ENCODE results near the gene RPL18A. TPM values are rescaled to one million over a fixed set of nuclear protein-coding genes. Genes with fewer than 3 reads are reported as not detected.

Gene RPL18A
- total RNA-seq, 1 experiment from 2014 or later, result 1,852 TPM

DNA sequence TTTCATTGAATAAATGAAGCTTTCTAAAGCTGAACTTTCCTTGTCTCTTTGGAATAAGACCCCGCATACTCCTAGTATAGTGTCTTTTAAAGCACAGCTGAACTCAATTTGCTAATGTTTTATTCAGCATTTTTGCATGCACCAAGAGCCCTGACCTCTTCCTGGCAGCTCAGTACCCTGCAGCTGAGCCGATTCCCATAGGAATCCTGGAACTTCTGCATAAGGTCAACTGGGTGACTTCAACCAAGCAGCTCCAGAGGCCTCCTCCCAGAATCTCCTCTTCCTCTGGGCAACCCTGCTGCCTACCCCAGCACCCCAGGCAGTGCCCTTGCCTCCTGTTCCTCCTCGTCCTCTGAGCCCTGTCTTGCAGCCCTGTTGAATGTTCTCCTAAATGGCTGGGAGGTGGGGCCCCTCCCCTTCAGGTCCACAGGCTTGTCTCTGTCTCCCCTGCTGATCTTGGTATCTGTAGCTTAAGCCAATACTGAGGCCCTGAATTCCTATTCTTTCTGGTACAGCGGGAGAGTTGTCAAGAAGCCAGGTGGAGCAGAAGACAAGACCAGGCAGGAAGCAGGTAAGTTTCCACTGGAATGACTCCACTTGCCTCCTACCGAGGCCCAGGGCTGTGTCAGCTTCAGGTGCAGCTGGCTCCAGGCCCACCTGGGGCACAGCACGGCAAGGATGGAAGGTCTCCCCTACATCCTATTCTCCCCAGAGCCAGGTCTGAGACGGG is 49.5 kb downstream of the RPL18A start:
- no peaks in the 10 kb centered on the region for H3K27me3 ChIP-seq (replicated peaks; ENCODE audit: insufficient read depth, low read depth, low read length, poor library complexity)
- no peak overlapping the region for H3K4me3 ChIP-seq (ENCODE audit: low read depth, low read length, poor library complexity, severe bottlenecking)
- no peak overlapping the region for H3K27ac ChIP-seq (ENCODE audit: low read depth, low read length, poor library complexity, severe bottlenecking)
- no peaks in the 10 kb centered on the region for H3K36me3 ChIP-seq (ENCODE audit: insufficient read depth, low read length, poor library complexity, severe bottlenecking)
- no peaks in the 10 kb centered on the region for H3K9me3 ChIP-seq (ENCODE audit: low read depth, low read length, poor library complexity, severe bottlenecking)
- DNase-seq (ENCODE audit: low spot score), result no peak
- intact Hi-C loops (cut with micrococcal nuclease; ENCODE audit: unreplicated experiment), result no loop called here
- ChIA-PET CTCF (interaction anchor here (0.7 kb wide), 1 partner anchor 29 kb away, joined by 5 read pairs; no protein-coding TSS in a partner anchor), POLR2A (ENCODE audit: low non-redundant PET) (interaction anchor here (0.6 kb wide), 1 partner anchor 55 kb away, joined by 18 read pairs; no protein-coding TSS in a partner anchor)
- no peaks in the 10 kb centered on the region for H3K4me1 ChIP-seq (ENCODE audit: insufficient read depth, low read length, poor library complexity, severe bottlenecking)
- no peak for TF ChIP-seq EZH2 (IDR thresholded peaks at IDR 0.05; ENCODE audit: borderline replicate concordance, low read depth, low read length, poor library complexity, severe bottlenecking)
- TF ChIP-seq, protein P1, sequence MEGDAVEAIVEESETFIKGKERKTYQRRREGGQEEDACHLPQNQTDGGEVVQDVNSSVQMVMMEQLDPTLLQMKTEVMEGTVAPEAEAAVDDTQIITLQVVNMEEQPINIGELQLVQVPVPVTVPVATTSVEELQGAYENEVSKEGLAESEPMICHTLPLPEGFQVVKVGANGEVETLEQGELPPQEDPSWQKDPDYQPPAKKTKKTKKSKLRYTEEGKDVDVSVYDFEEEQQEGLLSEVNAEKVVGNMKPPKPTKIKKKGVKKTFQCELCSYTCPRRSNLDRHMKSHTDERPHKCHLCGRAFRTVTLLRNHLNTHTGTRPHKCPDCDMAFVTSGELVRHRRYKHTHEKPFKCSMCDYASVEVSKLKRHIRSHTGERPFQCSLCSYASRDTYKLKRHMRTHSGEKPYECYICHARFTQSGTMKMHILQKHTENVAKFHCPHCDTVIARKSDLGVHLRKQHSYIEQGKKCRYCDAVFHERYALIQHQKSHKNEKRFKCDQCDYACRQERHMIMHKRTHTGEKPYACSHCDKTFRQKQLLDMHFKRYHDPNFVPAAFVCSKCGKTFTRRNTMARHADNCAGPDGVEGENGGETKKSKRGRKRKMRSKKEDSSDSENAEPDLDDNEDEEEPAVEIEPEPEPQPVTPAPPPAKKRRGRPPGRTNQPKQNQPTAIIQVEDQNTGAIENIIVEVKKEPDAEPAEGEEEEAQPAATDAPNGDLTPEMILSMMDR (conservative IDR thresholded peaks at IDR 0.05; ENCODE audit: low read depth, low read length), result no peak
- no TSS peak for BruUV-seq (replicated peaks)

DNA sequence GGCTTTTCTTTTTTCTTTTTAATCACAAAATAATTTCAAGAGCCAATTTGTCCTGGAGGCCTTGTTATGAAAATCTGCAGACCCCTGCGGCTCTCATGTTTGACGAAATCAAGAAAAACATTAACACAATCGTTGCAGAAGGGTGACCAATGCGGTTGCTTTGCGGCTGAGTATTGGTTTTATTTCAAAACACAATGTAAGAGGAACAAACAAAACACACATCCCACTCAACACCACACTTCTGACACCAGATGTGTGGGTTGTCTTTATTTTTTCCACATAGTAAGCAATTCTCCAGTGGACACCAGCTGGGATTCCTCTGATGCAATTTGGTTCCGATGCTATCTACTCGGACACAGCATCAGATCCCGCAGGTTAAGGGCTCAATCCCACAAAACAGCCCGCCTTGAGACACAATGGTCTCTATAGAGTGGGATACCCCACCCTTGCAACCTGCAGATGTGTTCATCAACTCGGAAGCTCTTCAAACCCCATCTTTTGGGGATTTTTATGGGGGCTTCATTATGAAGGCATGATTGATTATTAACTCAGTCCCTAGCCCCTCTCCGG is 51.2 kb downstream of the RPL18A start:
- no peak for DNase-seq (ENCODE audit: low spot score)
- BruUV-seq (replicated peaks), result no TSS peak
- Histone ChIP-seq H3K36me3 (ENCODE audit: insufficient read depth, low read length, poor library complexity, severe bottlenecking) (no peaks in the 10 kb centered on the region), H3K27ac (ENCODE audit: low read depth, low read length, poor library complexity, severe bottlenecking) (no peak overlapping the region), H3K27me3 (replicated peaks; ENCODE audit: insufficient read depth, low read depth, low read length, poor library complexity) (no peaks in the 10 kb centered on the region), H3K9me3 (ENCODE audit: low read depth, low read length, poor library complexity, severe bottlenecking) (no peaks in the 10 kb centered on the region), H3K4me3 (ENCODE audit: low read depth, low read length, poor library complexity, severe bottlenecking) (no peak overlapping the region), H3K4me1 (ENCODE audit: insufficient read depth, low read length, poor library complexity, severe bottlenecking) (no peaks in the 10 kb centered on the region)
- POLR2A ChIA-PET (ENCODE audit: low non-redundant PET), result no interaction called here
- CTCF ChIA-PET, result no interaction called here
- intact Hi-C loops (cut with micrococcal nuclease; ENCODE audit: unreplicated experiment), result no loop called here
- TF ChIP-seq, protein P1 (conservative IDR thresholded peaks at IDR 0.05; ENCODE audit: low read depth, low read length), result no peak
- TF ChIP-seq EZH2 (IDR thresholded peaks at IDR 0.05; ENCODE audit: borderline replicate concordance, low read depth, low read length, poor library complexity, severe bottlenecking), result no peak

Other genes starting within 250 kb of the RPL18A start
- 5.8 and 6.8 TPM in 2 replicates for gene UNC13A, start 171.6 kb upstream of the RPL18A start, total RNA-seq (2021)
- 79.1 and 87.3 TPM in 2 replicates for gene MAP1S, start 140.4 kb upstream of the RPL18A start, total RNA-seq (2021)
- 2.1 and 5.0 TPM in 2 replicates for gene FCHO1, start 108.4 kb upstream of the RPL18A start, total RNA-seq (2021)
- gene B3GNT3, start 64.8 kb upstream of the RPL18A start, total RNA-seq (2021), result not detected in 2 replicates
- not detected in 2 replicates for gene INSL3, start 38.4 kb upstream of the RPL18A start, total RNA-seq (2021)
- gene JAK3, start 11.9 kb upstream of the RPL18A start, total RNA-seq (2021), result 2.4 and 2.5 TPM in 2 replicates
- gene SLC5A5, start 12.0 kb downstream of the RPL18A start, total RNA-seq (2021), result not detected in 2 replicates
- gene CCDC124, start 73.1 kb downstream of the RPL18A start, total RNA-seq (2021), result 131 and 135 TPM in 2 replicates
- 63.5 and 81.2 TPM in 2 replicates for gene KCNN1, start 107.2 kb downstream of the RPL18A start, total RNA-seq (2021)
- gene ARRDC2, start 148.3 kb downstream of the RPL18A start, total RNA-seq (2021), result 11.7 and 13.3 TPM in 2 replicates
- gene IL12RB1, start 227.0 kb downstream of the RPL18A start, total RNA-seq (2021), result not detected in 2 replicates
- 5.1 and 7.9 TPM in 2 replicates for gene MAST3, start 237.9 kb downstream of the RPL18A start, total RNA-seq (2021)